ENCODE data around the gene SNPH. TPM values are rescaled to one million over a fixed set of nuclear protein-coding genes. Genes with fewer than 3 reads are reported as not detected.

The SNPH gene
- total RNA-seq, 1 experiment from 2014 or later, result 0.43 TPM

GRCh38 chr20:1310071-1310470, 44.0 kb downstream of the SNPH start:
- POLR2A ChIA-PET (ENCODE audit: low non-redundant PET), result interaction anchor here (0.6 kb wide), 1 partner anchor 51 kb away, joined by 3 read pairs; no protein-coding TSS in a partner anchor
- CTCF ChIA-PET, result interaction anchor here (0.5 to 0.7 kb wide), 2 partner anchors 9 to 11 kb away, joined by 3 to 12 read pairs; no protein-coding TSS in a partner anchor
- H3K9me3 ChIP-seq (ENCODE audit: low read depth, low read length, poor library complexity, severe bottlenecking), result no peaks in the 10 kb centered on the region
- H3K27ac ChIP-seq (ENCODE audit: low read depth, low read length, poor library complexity, severe bottlenecking), result no peak overlapping the region
- TF ChIP-seq, protein P1, sequence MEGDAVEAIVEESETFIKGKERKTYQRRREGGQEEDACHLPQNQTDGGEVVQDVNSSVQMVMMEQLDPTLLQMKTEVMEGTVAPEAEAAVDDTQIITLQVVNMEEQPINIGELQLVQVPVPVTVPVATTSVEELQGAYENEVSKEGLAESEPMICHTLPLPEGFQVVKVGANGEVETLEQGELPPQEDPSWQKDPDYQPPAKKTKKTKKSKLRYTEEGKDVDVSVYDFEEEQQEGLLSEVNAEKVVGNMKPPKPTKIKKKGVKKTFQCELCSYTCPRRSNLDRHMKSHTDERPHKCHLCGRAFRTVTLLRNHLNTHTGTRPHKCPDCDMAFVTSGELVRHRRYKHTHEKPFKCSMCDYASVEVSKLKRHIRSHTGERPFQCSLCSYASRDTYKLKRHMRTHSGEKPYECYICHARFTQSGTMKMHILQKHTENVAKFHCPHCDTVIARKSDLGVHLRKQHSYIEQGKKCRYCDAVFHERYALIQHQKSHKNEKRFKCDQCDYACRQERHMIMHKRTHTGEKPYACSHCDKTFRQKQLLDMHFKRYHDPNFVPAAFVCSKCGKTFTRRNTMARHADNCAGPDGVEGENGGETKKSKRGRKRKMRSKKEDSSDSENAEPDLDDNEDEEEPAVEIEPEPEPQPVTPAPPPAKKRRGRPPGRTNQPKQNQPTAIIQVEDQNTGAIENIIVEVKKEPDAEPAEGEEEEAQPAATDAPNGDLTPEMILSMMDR (conservative IDR thresholded peaks at IDR 0.05; ENCODE audit: low read depth, low read length), result no peak
- TF ChIP-seq EZH2 (IDR thresholded peaks at IDR 0.05; ENCODE audit: borderline replicate concordance, low read depth, low read length, poor library complexity, severe bottlenecking), result no peak
- H3K4me3 ChIP-seq (ENCODE audit: low read depth, low read length, poor library complexity, severe bottlenecking), result no peak overlapping the region
- no peak for DNase-seq (ENCODE audit: low spot score)
- no TSS peak for BruUV-seq (replicated peaks)
- no peaks in the 10 kb centered on the region for H3K36me3 ChIP-seq (ENCODE audit: insufficient read depth, low read length, poor library complexity, severe bottlenecking)
- H3K27me3 ChIP-seq (replicated peaks; ENCODE audit: insufficient read depth, low read depth, low read length, poor library complexity), result no peaks in the 10 kb centered on the region
- H3K4me1 ChIP-seq (ENCODE audit: insufficient read depth, low read length, poor library complexity, severe bottlenecking), result peaks cover 5% of the 10 kb centered on the region
- intact Hi-C loops (cut with micrococcal nuclease; ENCODE audit: unreplicated experiment), result no loop called here

DNA sequence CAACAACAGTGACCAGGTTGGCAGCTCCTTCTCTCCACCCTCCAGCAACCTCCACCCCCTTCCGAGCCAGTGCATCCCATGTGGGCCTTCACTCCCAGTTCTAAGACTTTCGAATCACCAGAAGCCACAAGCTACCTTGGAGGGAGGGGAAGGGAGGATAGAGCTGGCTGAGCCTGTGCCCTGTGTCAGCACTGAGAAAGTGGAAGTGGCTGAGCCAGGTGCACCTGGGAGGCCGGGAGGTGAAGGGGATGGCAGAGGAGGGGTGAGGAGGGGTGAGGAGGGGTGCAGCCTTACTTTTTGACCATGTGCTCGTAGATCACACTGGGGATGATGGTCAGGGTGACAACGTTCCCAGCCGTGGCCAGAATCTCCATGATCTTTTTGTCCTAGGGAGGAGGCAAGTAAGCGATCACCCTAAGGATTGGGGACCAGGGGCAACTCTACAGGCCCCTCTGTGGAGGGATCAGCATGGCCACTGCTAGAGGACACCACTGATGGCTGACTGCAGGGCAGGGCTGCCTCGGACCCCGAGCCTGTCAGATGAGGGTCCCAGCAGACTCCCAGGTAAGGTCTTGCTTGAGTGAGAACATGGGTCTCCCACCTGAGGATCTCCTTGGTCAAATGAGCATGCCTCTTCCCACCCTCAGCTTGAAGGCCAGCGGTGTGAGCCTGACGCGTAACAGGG, 44.6 kb downstream of the SNPH start:
- Histone ChIP-seq H3K4me3 (ENCODE audit: low read depth, low read length, poor library complexity, severe bottlenecking) (no peak overlapping the region), H3K27me3 (replicated peaks; ENCODE audit: insufficient read depth, low read depth, low read length, poor library complexity) (no peaks in the 10 kb centered on the region), H3K4me1 (ENCODE audit: insufficient read depth, low read length, poor library complexity, severe bottlenecking) (peaks cover 5% of the 10 kb centered on the region), H3K9me3 (ENCODE audit: low read depth, low read length, poor library complexity, severe bottlenecking) (no peaks in the 10 kb centered on the region), H3K36me3 (ENCODE audit: insufficient read depth, low read length, poor library complexity, severe bottlenecking) (no peaks in the 10 kb centered on the region), H3K27ac (ENCODE audit: low read depth, low read length, poor library complexity, severe bottlenecking) (no peak overlapping the region)
- no peak for DNase-seq (ENCODE audit: low spot score)
- no TSS peak for BruUV-seq (replicated peaks)
- TF ChIP-seq, protein P1 (conservative IDR thresholded peaks at IDR 0.05; ENCODE audit: low read depth, low read length), result no peak
- no peak for TF ChIP-seq EZH2 (IDR thresholded peaks at IDR 0.05; ENCODE audit: borderline replicate concordance, low read depth, low read length, poor library complexity, severe bottlenecking)
- POLR2A ChIA-PET (ENCODE audit: low non-redundant PET), result interaction anchor here (0.6 kb wide), 1 partner anchor 52 kb away, joined by 3 read pairs; no protein-coding TSS in a partner anchor
- CTCF ChIA-PET, result interaction anchor here (0.5 to 0.7 kb wide), 2 partner anchors 9 to 12 kb away, joined by 3 to 12 read pairs; no protein-coding TSS in a partner anchor
- intact Hi-C loops (cut with micrococcal nuclease; ENCODE audit: unreplicated experiment), result no loop called here

DNA sequence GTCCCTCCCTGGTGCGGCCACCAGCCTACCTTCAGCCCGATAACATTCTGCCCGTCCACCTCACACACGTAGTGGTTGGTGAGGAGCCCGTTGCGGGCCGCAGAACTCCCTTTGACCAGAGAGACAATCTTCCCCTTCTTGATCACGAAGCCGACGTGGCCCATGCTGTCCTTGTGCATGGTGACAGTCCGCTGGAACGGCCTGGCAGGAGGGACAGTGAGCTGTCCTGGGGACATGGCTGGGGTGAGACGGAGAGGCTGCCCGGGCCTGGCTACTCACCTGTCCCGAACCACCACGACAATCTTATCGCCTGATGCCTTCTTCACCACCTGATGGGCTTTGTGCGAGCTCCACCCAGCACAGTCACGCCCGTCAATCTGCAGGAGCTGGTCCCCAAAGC, 46.2 kb downstream of the SNPH start:
- no peak for TF ChIP-seq EZH2 (IDR thresholded peaks at IDR 0.05; ENCODE audit: borderline replicate concordance, low read depth, low read length, poor library complexity, severe bottlenecking)
- TF ChIP-seq, protein P1 (conservative IDR thresholded peaks at IDR 0.05; ENCODE audit: low read depth, low read length), result no peak
- CTCF ChIA-PET, result interaction anchor here (0.6 to 1.7 kb wide), 2 partner anchors 20 to 191 kb away, joined by 7 to 10 read pairs; no protein-coding TSS in a partner anchor

More for the DNA sequence above, 46.2 kb downstream of the SNPH start:
- no peak for DNase-seq (ENCODE audit: low spot score)
- H3K27ac ChIP-seq (ENCODE audit: low read depth, low read length, poor library complexity, severe bottlenecking), result no peak overlapping the region
- no peaks in the 10 kb centered on the region for H3K27me3 ChIP-seq (replicated peaks; ENCODE audit: insufficient read depth, low read depth, low read length, poor library complexity)
- H3K9me3 ChIP-seq (ENCODE audit: low read depth, low read length, poor library complexity, severe bottlenecking), result no peaks in the 10 kb centered on the region
- H3K4me3 ChIP-seq (ENCODE audit: low read depth, low read length, poor library complexity, severe bottlenecking), result no peak overlapping the region
- H3K36me3 ChIP-seq (ENCODE audit: insufficient read depth, low read length, poor library complexity, severe bottlenecking), result no peaks in the 10 kb centered on the region
- H3K4me1 ChIP-seq (ENCODE audit: insufficient read depth, low read length, poor library complexity, severe bottlenecking), result peaks cover 5% of the 10 kb centered on the region
- intact Hi-C loops (cut with micrococcal nuclease; ENCODE audit: unreplicated experiment), result loop anchor here (2.0 kb wide), 1 partner anchor 158 kb away; no protein-coding TSS in a partner anchor
- no TSS peak for BruUV-seq (replicated peaks)
- POLR2A ChIA-PET (ENCODE audit: low non-redundant PET), result no interaction called here

Measured in A673 (cell line).